Loucy (cell line): ENCODE measurements around the gene ZKSCAN4.
A peak's percentile ranks its signal among the peaks of the same experiment; 100 is the strongest.

Source experiments
- H2AFZ ChIP-seq: fragments of 200-600 bp; sonication (generic); 2 replicates; pipeline ENCODE4 v1.6.0; 2016; ENCODE audit warnings: antibody characterized with exemption, mild to moderate bottlenecking, low read length, moderate library complexity
- H3F3A ChIP-seq: fragments of 200-600 bp; 2 replicates; pipeline ENCODE4 v1.6.0; 2016; ENCODE audit warnings: antibody characterized with exemption, low read depth, mild to moderate bottlenecking
- H3K27me3 ChIP-seq: fragments of 200-600 bp; sonication (generic); 2 replicates; pipeline ENCODE4 v1.6.1; 2014; ENCODE audit warnings: low read length, mild to moderate bottlenecking; ENCODE audit not compliant: insufficient read depth, poor library complexity, severe bottlenecking
- H3K36me3 ChIP-seq: fragments of 200-600 bp; sonication (generic); 2 replicates; pipeline ENCODE4 v1.6.1; 2016; ENCODE audit warnings: low read length; ENCODE audit not compliant: insufficient read depth
- H3K4me1 ChIP-seq: fragments of 200-600 bp; sonication (generic); 2 replicates; pipeline ENCODE4 v1.5.1; 2014; ENCODE audit warnings: low read length, mild to moderate bottlenecking; ENCODE audit not compliant: insufficient read depth, poor library complexity, severe bottlenecking
- H3K4me2 ChIP-seq: fragments of 200-600 bp; sonication (generic); 2 replicates; pipeline ENCODE4 v1.6.0; 2014; ENCODE audit warnings: antibody characterized with exemption, low read length, low read depth, mild to moderate bottlenecking; ENCODE audit not compliant: poor library complexity, severe bottlenecking
- H3K4me3 ChIP-seq: fragments of 200-600 bp; sonication (generic); 2 replicates; pipeline ENCODE4 v1.5.1; 2014; ENCODE audit warnings: low read length, mild to moderate bottlenecking, mixed read lengths; ENCODE audit not compliant: poor library complexity, severe bottlenecking
- H3K79me2 ChIP-seq: fragments of 200-600 bp; sonication (generic); 2 replicates; pipeline ENCODE4 v1.6.1; 2014; ENCODE audit warnings: low read length; ENCODE audit not compliant: insufficient read depth
- H3K9ac ChIP-seq: fragments of 200-600 bp; sonication (generic); 2 replicates; pipeline ENCODE4 v1.6.0; 2014; ENCODE audit warnings: mild to moderate bottlenecking, low read depth, low read length, moderate library complexity; ENCODE audit not compliant: poor library complexity, severe bottlenecking
- H3K9me2 ChIP-seq: fragments of 200-600 bp; sonication (generic); replicated peaks from 2 replicates; pipeline ENCODE4 v1.6.1; 2016; ENCODE audit warnings: low read depth, low read length, mixed read lengths
- H3K9me3 ChIP-seq: fragments of 200-600 bp; sonication (generic); 2 replicates; pipeline ENCODE4 v1.6.1; 2014; ENCODE audit warnings: mild to moderate bottlenecking, antibody characterized with exemption, low read length, low read depth; ENCODE audit not compliant: insufficient read depth
- H4K20me1 ChIP-seq: fragments of 200-600 bp; sonication (generic); 2 replicates; pipeline ENCODE4 v1.6.0; 2014; ENCODE audit warnings: antibody characterized with exemption, low read length, mild to moderate bottlenecking; ENCODE audit not compliant: insufficient read depth, poor library complexity, severe bottlenecking
- CTCF ChIP-seq: fragments of 200-600 bp; sonication (generic); conservative IDR thresholded peaks from 2 replicates; pipeline ENCODE4 v1.5.1; 2014; ENCODE audit warnings: mild to moderate bottlenecking, antibody characterized with exemption, low read length
- EZH2phosphoT487 ChIP-seq: fragments of 200-600 bp; IDR thresholded peaks from 2 replicates; pipeline ENCODE4 v1.6.1; 2018; ENCODE audit warnings: antibody characterized with exemption, mild to moderate bottlenecking, moderate library complexity, borderline replicate concordance

The ZKSCAN4 gene

GRCh38 chr6:28269492-28269891, 17.4 kb upstream of the ZKSCAN4 start:
- no peaks in the 10 kb centered on the region for H3K9me3 ChIP-seq
- peaks cover 23% of the 10 kb centered on the region for H3K79me2 ChIP-seq
- TF ChIP-seq EZH2phosphoT487 (no peak), CTCF (no peak)
- H3K4me1 ChIP-seq: peaks cover 24% of the 10 kb centered on the region
- no peaks in the 10 kb centered on the region for H3K9me2 ChIP-seq
- no peaks in the 10 kb centered on the region for H3K27me3 ChIP-seq
- H3K9ac ChIP-seq: no peak overlapping the region
- H3F3A ChIP-seq: no peaks in the 10 kb centered on the region
- no peak overlapping the region for H2AFZ ChIP-seq
- peaks cover 20% of the 10 kb centered on the region; the same call in 1 of the 2 replicates for H3K36me3 ChIP-seq
- H3K4me2 ChIP-seq: peak overlapping the region; percentile 57
- H3K4me3 ChIP-seq: peak overlapping the region; percentile 45
- no peaks in the 10 kb centered on the region for H4K20me1 ChIP-seq

GRCh38 chr6:28267695-28268059, 15.6 kb upstream of the ZKSCAN4 start:
- Histone ChIP-seq H3K9me3 (no peaks in the 10 kb centered on the region), H3K4me3 (peak overlapping the region; percentile 80), H3K27me3 (no peaks in the 10 kb centered on the region), H3K9ac (peak overlapping the region; percentile 80), H3F3A (no peaks in the 10 kb centered on the region), H3K4me1 (peaks cover 33% of the 10 kb centered on the region), H4K20me1 (no peaks in the 10 kb centered on the region), H2AFZ (peak overlapping the region; percentile 93; the same call in 1 of the 2 replicates), H3K36me3 (peaks cover 11% of the 10 kb centered on the region; the same call in 1 of the 2 replicates), H3K79me2 (peaks cover 23% of the 10 kb centered on the region), H3K9me2 (no peaks in the 10 kb centered on the region), H3K4me2 (peak overlapping the region; percentile 91)
- TF ChIP-seq CTCF: no peak
- TF ChIP-seq EZH2phosphoT487: no peak

- H2AFZ ChIP-seq: peak within 1 kb of the TSS; percentile 93
- H3K4me1 ChIP-seq: peaks cover 33% of the 10 kb centered on the region
- H3K4me3 ChIP-seq: peak within 1 kb of the TSS; percentile 80
- TF ChIP-seq EZH2phosphoT487 (no peak), CTCF (no peak)
- H3F3A ChIP-seq: no peaks in the 10 kb centered on the region
- no peaks in the 10 kb centered on the region for H4K20me1 ChIP-seq
- no peaks in the 10 kb centered on the region for H3K9me2 ChIP-seq
- H3K27me3 ChIP-seq: no peaks in the 10 kb centered on the region
- peaks cover 5% of the 10 kb centered on the region; the same call in 1 of the 2 replicates for H3K36me3 ChIP-seq
- H3K9ac ChIP-seq: peak within 1 kb of the TSS; percentile 80
- peak within 1 kb of the TSS; percentile 91 for H3K4me2 ChIP-seq
- no peaks in the 10 kb centered on the region for H3K9me3 ChIP-seq
- peaks cover 23% of the 10 kb centered on the region for H3K79me2 ChIP-seq
Measured at GRCh38 chr6:28266962-28267694, 15.1 kb upstream of the ZKSCAN4 start, which contains the start of gene ZSCAN26. ZSCAN26 (plus strand) TSS chr6:28267143; CDS start chr6:28271920, 4,777 bp downstream.
